Nephron progenitor cell (in vitro differentiated cells): Measurements from ENCODE around the gene TELO2.

ENCODE experiments used
- DNase-seq: peaks from one replicate; pipeline ENCODE4 v3.0.0; 2021
- H3K27ac Mint-ChIP-seq: 2 replicates; pipeline ENCODE4 v1.8.0; 2021; ENCODE audit warnings: mild to moderate bottlenecking, moderate library complexity, mixed read lengths
- H3K27me3 Mint-ChIP-seq: 2 replicates; pipeline ENCODE4 v1.8.0; 2021; ENCODE audit warnings: mild to moderate bottlenecking, low read depth, mixed read lengths; ENCODE audit not compliant: poor library complexity
- H3K36me3 Mint-ChIP-seq: 2 replicates; pipeline ENCODE4 v1.8.0; 2021; ENCODE audit warnings: low read depth, mixed read lengths
- H3K4me1 Mint-ChIP-seq: 2 replicates; pipeline ENCODE4 v1.8.0; 2021; ENCODE audit warnings: mixed read lengths
- H3K4me3 Mint-ChIP-seq: 2 replicates; pipeline ENCODE4 v1.8.0; 2021; ENCODE audit warnings: mild to moderate bottlenecking, moderate library complexity, mixed read lengths
- H3K9me3 Mint-ChIP-seq: 2 replicates; pipeline ENCODE4 v1.8.0; 2021; ENCODE audit warnings: mild to moderate bottlenecking, moderate library complexity, mixed read lengths
- CTCF ChIP-seq: fragments of 200-600 bp; sonication (generic); IDR thresholded peaks from 2 replicates; pipeline ENCODE4 v1.5.0; 2021; ENCODE audit warnings: antibody characterized with exemption

The TELO2 gene

DNA sequence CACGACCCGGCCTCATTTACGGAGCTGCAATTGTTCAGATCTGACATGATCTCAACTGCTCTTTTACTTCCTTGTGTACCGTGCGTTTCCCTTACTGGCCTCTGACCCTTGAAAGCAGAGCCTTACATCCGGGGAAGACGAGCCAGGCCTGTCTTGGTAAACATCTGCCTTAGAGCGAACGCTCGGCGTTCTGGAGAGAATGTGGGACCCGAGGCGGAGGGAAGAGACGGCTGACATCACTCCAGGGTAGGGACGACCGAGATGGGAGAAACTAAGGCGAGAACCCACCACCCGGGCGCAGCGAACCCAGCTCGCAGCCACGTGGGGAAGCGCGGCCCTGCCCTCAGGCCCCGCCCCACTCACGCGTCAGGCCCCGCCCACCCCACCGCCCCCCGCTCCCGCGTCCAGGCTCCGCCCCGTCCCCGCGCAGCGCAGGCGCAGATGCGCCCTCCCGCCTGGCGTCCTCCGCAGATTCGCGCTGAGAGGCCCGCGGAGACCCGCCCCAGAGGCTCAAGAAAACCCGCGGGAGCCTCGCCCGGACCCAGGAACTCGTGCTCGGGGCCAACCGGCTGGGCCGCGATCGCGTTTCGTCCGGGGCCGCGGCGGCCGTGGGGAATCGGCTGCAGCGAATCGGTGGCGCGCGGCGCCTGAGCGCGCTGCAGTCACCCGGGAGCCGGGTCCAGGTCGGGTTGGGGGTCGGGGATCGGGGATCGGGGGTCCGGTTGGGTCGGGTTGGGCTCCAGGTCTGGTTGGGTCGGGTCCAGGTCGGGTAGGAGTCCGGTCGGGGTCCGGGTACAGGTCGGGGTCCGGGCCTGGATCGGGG is at the start of gene TELO2:
TELO2 (plus strand) TSS at position 438 of the 823 bp plus-strand sequence. CDS start 922 bp downstream, outside the sequence.
- Mint-ChIP-seq H3K36me3 (no peaks in the 10 kb centered on the region), H3K27me3 (peaks cover 4% of the 10 kb centered on the region), H3K4me1 (peaks cover 18% of the 10 kb centered on the region), H3K27ac (peak within 1 kb of the TSS; percentile 99), H3K4me3 (peak within 1 kb of the TSS; percentile 90), H3K9me3 (no peaks in the 10 kb centered on the region)
- DNase-seq, result peak; percentile 92
- no peak for TF ChIP-seq CTCF

DNA sequence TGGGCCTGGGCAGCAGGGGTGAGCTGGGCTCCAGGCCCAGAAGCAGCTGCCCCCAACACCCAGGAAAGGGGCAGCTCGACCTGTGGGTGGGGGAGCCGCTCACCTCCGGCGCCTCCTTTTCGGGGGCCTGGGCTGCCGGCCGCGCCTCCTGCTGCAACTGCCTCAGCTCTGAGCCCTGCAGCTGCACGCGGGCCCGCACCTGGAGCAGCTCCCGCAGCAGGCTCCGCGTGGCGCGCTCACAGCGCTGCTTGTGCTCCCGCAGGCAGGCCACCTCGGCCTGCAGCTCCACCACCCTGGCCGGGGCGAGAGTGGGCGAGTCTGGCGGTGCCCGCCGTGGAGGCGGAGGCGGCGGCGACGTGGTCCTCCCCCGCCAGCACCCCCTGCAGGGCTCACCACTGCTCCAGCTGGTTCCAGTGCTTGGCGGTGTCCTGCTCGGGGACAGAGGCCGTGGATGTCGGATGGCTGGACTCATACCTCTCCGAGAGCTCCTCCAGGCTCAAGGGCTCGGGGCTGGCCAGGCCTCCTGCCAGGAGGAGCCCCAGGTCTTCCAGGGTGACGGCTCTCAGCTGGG is 49.7 kb upstream of the TELO2 start:
- no peak for DNase-seq
- Mint-ChIP-seq H3K36me3 (no peaks in the 10 kb centered on the region), H3K27me3 (no peaks in the 10 kb centered on the region), H3K4me3 (no peak overlapping the region), H3K27ac (no peak overlapping the region), H3K4me1 (peaks cover 5% of the 10 kb centered on the region), H3K9me3 (no peaks in the 10 kb centered on the region)
- no peak for TF ChIP-seq CTCF

DNA sequence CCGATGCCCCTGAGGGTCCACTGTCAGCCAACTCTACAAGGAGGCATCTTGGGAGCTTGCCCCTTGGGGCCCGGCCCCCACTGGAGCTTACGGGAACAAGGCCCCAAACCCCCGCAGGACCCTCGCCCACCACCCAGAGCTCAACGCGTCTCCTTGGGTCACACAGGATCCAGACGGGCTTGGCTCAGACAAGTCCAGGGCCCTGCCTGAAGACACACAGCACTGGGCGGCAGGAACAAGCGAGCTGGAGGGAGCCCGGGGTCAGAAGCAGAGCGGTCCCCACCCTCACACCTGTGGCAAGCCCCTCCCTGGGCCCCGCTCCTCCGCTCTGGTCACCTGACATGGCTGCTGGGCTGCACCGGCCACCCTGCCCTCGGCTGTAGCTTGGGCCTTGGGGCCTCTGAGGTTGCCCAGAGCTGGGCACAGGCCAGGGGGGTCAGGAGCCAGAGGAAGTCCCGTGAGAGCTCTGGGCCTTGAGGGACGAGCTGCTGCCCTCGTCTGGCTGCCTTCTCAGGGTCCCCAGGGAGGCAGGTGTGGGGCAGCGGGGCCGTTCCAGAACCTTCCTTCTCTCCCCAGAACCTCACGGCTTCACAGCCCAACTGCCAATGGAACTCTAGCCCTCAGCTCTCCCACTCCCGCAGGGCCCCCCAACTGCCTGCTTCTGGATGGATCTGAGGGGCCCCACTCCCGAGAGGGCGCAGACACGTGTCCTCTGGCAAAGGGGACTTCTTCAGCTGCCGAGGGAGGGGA is 49.0 kb upstream of the TELO2 start, which contains the start of gene CCDC154:
CCDC154 (minus strand) TSS at position 577 of the 750 bp plus-strand sequence; CDS start at position 343, 234 bp downstream.
- Mint-ChIP-seq H3K27ac (peak within 1 kb of the TSS; percentile 39), H3K4me3 (no peak within 1 kb of the TSS), H3K4me1 (peaks cover under 1% of the 10 kb centered on the region), H3K27me3 (no peaks in the 10 kb centered on the region), H3K36me3 (no peaks in the 10 kb centered on the region), H3K9me3 (no peaks in the 10 kb centered on the region)
- no peak for DNase-seq
- TF ChIP-seq CTCF, result no peak

DNA sequence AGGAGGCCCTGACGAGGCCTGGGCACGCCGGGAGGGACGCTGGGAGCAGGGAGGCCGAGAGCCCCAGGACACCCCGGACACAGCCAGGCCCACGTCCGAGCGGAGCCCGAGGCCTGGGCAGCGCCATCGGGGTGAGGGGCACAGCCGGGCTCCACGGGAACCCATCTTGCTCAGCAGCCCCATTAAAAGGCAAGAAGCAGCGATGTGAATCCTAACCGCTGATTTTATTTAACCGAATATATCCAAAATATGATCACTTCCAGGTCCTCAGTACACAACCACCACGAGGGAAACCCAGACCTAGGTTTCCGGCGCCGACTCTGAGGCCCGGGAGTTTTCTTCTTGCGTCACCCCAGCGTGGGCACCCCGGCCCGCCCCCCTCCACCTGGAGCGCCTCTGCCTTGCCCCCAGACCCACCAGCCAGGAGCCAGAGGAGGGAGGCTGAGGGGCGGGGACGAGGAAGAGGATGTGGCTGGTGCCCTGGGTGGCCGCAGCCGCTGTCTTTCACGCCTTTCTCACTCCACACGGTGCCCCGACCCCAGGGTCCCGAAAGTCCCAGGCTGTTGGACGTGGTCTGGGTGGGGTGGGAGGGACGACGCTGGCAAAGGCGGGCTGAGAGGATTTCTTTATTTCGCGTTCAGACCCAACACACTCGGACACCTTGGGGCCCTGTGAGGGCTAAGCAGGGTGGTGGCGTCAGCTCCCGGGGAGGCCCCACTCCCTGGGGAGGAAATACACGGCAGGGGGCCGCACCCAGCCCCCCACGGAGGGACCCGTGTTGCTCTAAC is 48.2 kb upstream of the TELO2 start:
- H3K9me3 Mint-ChIP-seq, result no peaks in the 10 kb centered on the region
- no peaks in the 10 kb centered on the region for H3K36me3 Mint-ChIP-seq
- TF ChIP-seq CTCF, result no peak
- no peak for DNase-seq
- H3K4me1 Mint-ChIP-seq, result no peaks in the 10 kb centered on the region
- H3K4me3 Mint-ChIP-seq, result no peak overlapping the region
- H3K27me3 Mint-ChIP-seq, result no peaks in the 10 kb centered on the region
- no peak overlapping the region for H3K27ac Mint-ChIP-seq

DNA sequence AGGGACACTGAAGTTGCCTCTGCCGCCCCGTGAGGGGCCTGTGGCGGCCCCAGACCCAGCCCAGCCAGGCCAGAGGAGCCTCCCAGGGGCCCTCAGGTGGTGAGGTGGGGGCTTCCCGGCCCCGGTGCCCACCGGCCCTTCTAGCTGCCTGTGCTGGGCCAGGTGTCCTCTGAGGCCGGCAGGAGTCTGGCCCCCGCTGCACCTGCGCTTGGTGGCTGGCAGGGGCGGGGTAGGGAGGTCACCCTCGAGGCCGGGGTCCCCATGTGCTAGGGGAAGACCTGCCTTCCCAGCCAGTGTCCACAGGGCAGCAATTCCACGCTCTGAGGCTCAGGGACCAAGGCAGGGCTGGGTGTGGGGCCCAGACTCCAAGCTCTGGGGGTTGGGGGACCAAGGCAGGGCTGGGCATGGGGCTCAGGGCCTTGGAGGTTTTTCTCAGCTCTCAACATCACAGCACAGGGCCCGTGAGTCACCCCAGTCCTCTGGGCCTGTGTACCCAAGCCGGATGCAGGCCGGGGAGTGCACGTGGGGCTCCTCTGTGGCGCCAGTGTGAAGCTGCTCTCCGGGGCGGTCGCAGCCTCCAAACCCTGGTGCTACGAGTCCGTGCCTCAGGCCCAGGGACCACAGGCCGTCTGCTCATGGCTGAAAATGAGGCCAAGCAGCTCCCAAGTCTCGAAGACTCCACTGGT is 47.5 kb upstream of the TELO2 start:
- no peak for DNase-seq
- no peak overlapping the region for H3K27ac Mint-ChIP-seq
- H3K4me3 Mint-ChIP-seq, result no peak overlapping the region
- no peaks in the 10 kb centered on the region for H3K4me1 Mint-ChIP-seq
- peaks cover 4% of the 10 kb centered on the region for H3K36me3 Mint-ChIP-seq
- no peaks in the 10 kb centered on the region for H3K9me3 Mint-ChIP-seq
- TF ChIP-seq CTCF, result no peak
- no peaks in the 10 kb centered on the region for H3K27me3 Mint-ChIP-seq
